PC-9 (cell line): ENCODE measurements around the gene C9orf152.

Experiments
- EZH2 ChIP-seq: fragments of 200-600 bp; sonication (generic); IDR thresholded peaks from 2 replicates; pipeline ENCODE4 v1.8.0; 2017; ENCODE audit warnings: antibody characterized with exemption, low read depth
- TF ChIP-seq, protein P1 (sequence below): fragments of 200-600 bp; sonication (generic); conservative IDR thresholded peaks from 2 replicates; pipeline ENCODE4 v1.6.1; 2017; ENCODE audit warnings: mixed run types, antibody characterized with exemption, mild to moderate bottlenecking, moderate library complexity

DNA sequence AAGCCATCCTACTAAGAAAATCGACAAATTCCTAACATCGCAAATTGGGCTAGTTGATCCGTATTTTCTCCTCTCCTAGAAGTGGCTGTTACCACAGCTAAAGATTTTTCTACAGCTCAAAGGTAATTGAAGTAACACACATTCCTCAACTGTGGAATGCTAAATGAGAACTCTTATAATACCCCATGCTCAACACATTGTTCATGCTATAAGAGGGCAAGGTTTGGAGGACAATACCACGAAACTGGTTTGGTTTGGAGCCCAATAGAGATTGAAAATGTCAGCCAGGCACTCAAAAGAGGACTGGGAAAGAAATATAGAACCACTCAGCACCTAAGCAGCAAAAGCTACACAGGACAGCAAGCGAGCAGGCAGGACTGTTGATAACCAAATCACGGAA, 38.3 kb upstream of the C9orf152 start:
- TF ChIP-seq EZH2: no peak
- TF ChIP-seq, protein P1, sequence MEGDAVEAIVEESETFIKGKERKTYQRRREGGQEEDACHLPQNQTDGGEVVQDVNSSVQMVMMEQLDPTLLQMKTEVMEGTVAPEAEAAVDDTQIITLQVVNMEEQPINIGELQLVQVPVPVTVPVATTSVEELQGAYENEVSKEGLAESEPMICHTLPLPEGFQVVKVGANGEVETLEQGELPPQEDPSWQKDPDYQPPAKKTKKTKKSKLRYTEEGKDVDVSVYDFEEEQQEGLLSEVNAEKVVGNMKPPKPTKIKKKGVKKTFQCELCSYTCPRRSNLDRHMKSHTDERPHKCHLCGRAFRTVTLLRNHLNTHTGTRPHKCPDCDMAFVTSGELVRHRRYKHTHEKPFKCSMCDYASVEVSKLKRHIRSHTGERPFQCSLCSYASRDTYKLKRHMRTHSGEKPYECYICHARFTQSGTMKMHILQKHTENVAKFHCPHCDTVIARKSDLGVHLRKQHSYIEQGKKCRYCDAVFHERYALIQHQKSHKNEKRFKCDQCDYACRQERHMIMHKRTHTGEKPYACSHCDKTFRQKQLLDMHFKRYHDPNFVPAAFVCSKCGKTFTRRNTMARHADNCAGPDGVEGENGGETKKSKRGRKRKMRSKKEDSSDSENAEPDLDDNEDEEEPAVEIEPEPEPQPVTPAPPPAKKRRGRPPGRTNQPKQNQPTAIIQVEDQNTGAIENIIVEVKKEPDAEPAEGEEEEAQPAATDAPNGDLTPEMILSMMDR: no peak
